GM12878 (cell line): ENCODE measurements around the gene ANKHD1. TPM values are rescaled to one million over a fixed set of nuclear protein-coding genes. Genes with fewer than 3 reads are reported as not detected.

ENCODE experiments used
- ATAC-seq: fragments of 200-7000 bp; cut with Tn5 transposase; 3 replicates; pipeline ENCODE4 v1.9.1; 2020; ENCODE audit warnings: mild to moderate bottlenecking, moderate library complexity
- BruUV-seq: library from RNA; stranded (reverse); fragments of 400-500 nt; replicated peaks from 2 replicates; lab custom pipeline; 2021; lab: Mats Ljungman, UMichigan
- CTCF ChIA-PET: fragments of 300-600 bp; sonication (Branson Sonifier 250); formaldehyde crosslinking; extraction: SDS; loops from one replicate; lab custom pipeline; 2021; ENCODE audit warnings: inconsistent platforms; lab: Yijun Ruan, JAX
- POLR2A ChIA-PET: fragments of 350-600 bp; formaldehyde crosslinking; extraction: SDS; loops from one replicate; lab custom pipeline; 2021; ENCODE audit warnings: inconsistent platforms; lab: Charles Lee
- RAD21 ChIA-PET: fragments of 300-600 bp; sonication (Branson Sonifier 250); formaldehyde crosslinking; loops from one replicate; lab custom pipeline; 2023; ENCODE audit warnings: antibody characterized with exemption; ENCODE audit not compliant: unreplicated experiment; lab: Charles Lee
- SMC1A ChIA-PET: fragments of 300-600 bp; sonication (Branson Sonifier 250); formaldehyde crosslinking; loops from one replicate; lab custom pipeline; 2023; ENCODE audit not compliant: unreplicated experiment, uncharacterized antibody; lab: Charles Lee
- DNase-seq: peaks from one replicate; pipeline ENCODE4 v3.0.0-alpha.2; 2011; ENCODE audit warnings: low read depth, low spot score
- FAIRE-seq: peaks from 3 replicates; lab custom pipeline; 2011; peaks lifted over from hg19 to GRCh38; lab: Jason Lieb, UNC
- H2AFZ ChIP-seq: 2 replicates; pipeline ENCODE4 v1.6.0; 2011; ENCODE audit warnings: low read depth, low read length, control low read depth; ENCODE audit not compliant: control insufficient read depth
- H3K27ac ChIP-seq: 2 replicates; pipeline ENCODE4 v1.5.1; 2011; ENCODE audit warnings: control low read depth; ENCODE audit not compliant: control insufficient read depth, insufficient read depth
- H3K27me3 ChIP-seq, 2 experiments: replicated peaks in 1 of 2; 2 replicates each; pipeline versions ENCODE4 v1.6.0 to v1.6.1; 2011; ENCODE audit warnings: low read length in 1 of 2; ENCODE audit not compliant: control insufficient read depth in 2 of 2, insufficient read depth in 2 of 2
- H3K36me3 ChIP-seq, 2 experiments: 2 replicates each; pipeline ENCODE4 v1.5.1; 2011; ENCODE audit warnings: low read length in 1 of 2; ENCODE audit not compliant: control insufficient read depth in 2 of 2, insufficient read depth in 2 of 2
- H3K4me1 ChIP-seq: 2 replicates; pipeline ENCODE4 v1.6.1; 2011; ENCODE audit warnings: mild to moderate bottlenecking, low read length, moderate library complexity, mixed read lengths; ENCODE audit not compliant: control insufficient read depth, insufficient read depth
- H3K4me2 ChIP-seq: 2 replicates; pipeline ENCODE4 v1.6.0; 2011; ENCODE audit warnings: control low read depth; ENCODE audit not compliant: control insufficient read depth, insufficient read depth
- H3K4me3 ChIP-seq: fragments of 200-600 bp; sonication (generic); 2 replicates; pipeline ENCODE4 v1.5.1; 2016
- H3K79me2 ChIP-seq: 2 replicates; pipeline ENCODE4 v1.6.0; 2011; ENCODE audit warnings: low read length; ENCODE audit not compliant: control insufficient read depth, insufficient read depth
- H3K9ac ChIP-seq: 2 replicates; pipeline ENCODE4 v1.8.0; 2011; ENCODE audit warnings: low read length, control low read depth, mixed read lengths; ENCODE audit not compliant: control insufficient read depth, insufficient read depth
- H3K9me3 ChIP-seq: replicated peaks from 3 replicates; pipeline ENCODE4 v1.5.1; 2011; ENCODE audit warnings: mild to moderate bottlenecking, low read length; ENCODE audit not compliant: control insufficient read depth, insufficient read depth
- H4K20me1 ChIP-seq: 2 replicates; pipeline ENCODE4 v1.6.0; 2011; ENCODE audit not compliant: control insufficient read depth, insufficient read depth
- CEBPZ ChIP-seq: fragments of 150-350 bp; IDR thresholded peaks from 2 replicates; pipeline ENCODE4 v1.6.1; 2016; ENCODE audit warnings: low read depth, low read length
- MEF2B ChIP-seq: fragments of 450-650 bp; IDR thresholded peaks from 2 replicates; pipeline ENCODE4 v1.6.1; 2018; ENCODE audit warnings: mild to moderate bottlenecking, moderate library complexity; ENCODE audit not compliant: partially characterized antibody, poor library complexity, severe bottlenecking
- SREBF1 ChIP-seq: IDR thresholded peaks from 2 replicates; pipeline ENCODE4 v1.6.1; 2012; ENCODE audit warnings: mild to moderate bottlenecking, low read length
- SUPT20H ChIP-seq: IDR thresholded peaks from 2 replicates; pipeline ENCODE4 v1.6.1; 2011; ENCODE audit warnings: low read depth, mild to moderate bottlenecking, low read length, moderate library complexity, borderline replicate concordance; ENCODE audit not compliant: control insufficient read depth
- TARDBP ChIP-seq: IDR thresholded peaks from 2 replicates; pipeline ENCODE4 v1.6.1; 2016; ENCODE audit warnings: borderline replicate concordance
- WGBS: methylation state at CpG from one replicate; pipeline ENCODE4 v1.1.6; 2016; ENCODE audit warnings: low lambda C conversion rate; ENCODE audit not compliant: insufficient replicate concordance, insufficient coverage; ENCODE audit errors: missing lambda C conversion rate; 5-methylcytosine and 5-hydroxymethylcytosine counted together
- in situ Hi-C: fragments of 300-500 bp; cut with MboI; formaldehyde crosslinking; loops from 9 replicates; pipeline ENCODE4 v1.14.3; 2018; ENCODE audit warnings: mixed read lengths
- intact Hi-C: fragments of 100-400 bp; cut with micrococcal nuclease; formaldehyde crosslinking; loops from one replicate; pipeline ENCODE4 v1.14.2; 2022; ENCODE audit not compliant: unreplicated experiment
- polyA plus RNA-seq, 11 experiments: library from polyadenylated mRNA; depleted of rRNA in 4 of 11; unstranded in 6 of 11; stranded (reverse) in 5 of 11; fragments of >200 nt; fragmentation: Nextera tagmentation in 4 of 11; fragmentation: Illumina TruSeq in 1 of 11; extraction: Ambion mirVana in 4 of 11; extraction: Trizol in 1 of 11; gene quantifications; 1 replicate in 1 of 11; 2 replicates in 10 of 11; pipeline versions ENCODE4 v1.2.1 to v1.2.3, GENCODE V29; 2011 to 2016; ENCODE audit warnings: inconsistent platforms in 2 of 11, missing spikeins in 2 of 11, low read depth in 1 of 11
- total RNA-seq, 4 experiments: library from RNA; depleted of rRNA in 3 of 4; stranded (reverse); fragments of >200 nt in 3 of 4; fragmentation: Illumina TruSeq in 1 of 4; extraction: Trizol in 1 of 4; gene quantifications; 2 replicates each; pipeline versions ENCODE4 v1.2.1 to v1.2.3, GENCODE V29; 2013 to 2021

Gene ANKHD1
- total and polyA plus RNA-seq, 10 of the 15 experiments (the other 5 are each of a cell fraction or from before 2014, with no cell fraction given), result 31.6 to 96.8 (median 74.3) TPM

GRCh38 chr5:140566665-140567064 lies 165.0 kb downstream of the ANKHD1 start:
- FAIRE-seq (no peak), ATAC-seq (no peak), DNase-seq (no peak)
- Histone ChIP-seq H2AFZ (no peak overlapping the region), H3K27ac (no peak overlapping the region), H3K79me2 (peaks cover 45% of the 10 kb centered on the region), H3K4me1 (peaks cover 46% of the 10 kb centered on the region), H3K4me3 (peak overlapping the region; percentile 89; the same call in 1 of the 2 replicates), H3K9ac (no peak overlapping the region), H3K4me2 (peak overlapping the region; percentile 95), H3K9me3 (no peaks in the 10 kb centered on the region), H4K20me1 (no peaks in the 10 kb centered on the region), H3K27me3 (no peaks in the 10 kb centered on the region), H3K36me3 (peaks cover 6 to 8% of the 10 kb centered on the region in 2 experiments; a peak in 3 of 4 replicates)
- SMC1A ChIA-PET, result interaction anchor here (0.7 to 1.5 kb wide), 4 partner anchors 9 to 72 kb away, joined by 3 to 7 read pairs (median 4); partner anchors contain the start of genes EIF4EBP3 and SRA1
- intact Hi-C loops, result no loop called here
- in situ Hi-C loops, result no loop called here
- POLR2A ChIA-PET, result interaction anchor here (2.3 kb wide), 1 partner anchor 19 kb away, joined by 6 read pairs; the partner anchor contains the start of gene EIF4EBP3
- CTCF ChIA-PET, result interaction anchor here (1.1 kb wide), 1 partner anchor 9 kb away, joined by 3 read pairs; no protein-coding TSS in a partner anchor
- BruUV-seq, result no TSS peak
- TF ChIP-seq MEF2B (no peak), SREBF1 (no peak), TARDBP (no peak), SUPT20H (no peak), CEBPZ (no peak)
- 87% methylated on average over 5 of the region's 5 CpGs for WGBS
- RAD21 ChIA-PET, result interaction anchor here (0.8 kb wide), 1 partner anchor 9 kb away, joined by 3 read pairs; the partner anchor contains the start of gene SRA1
